GM06990 (cell line): ENCODE data around the gene TPST1.
"Not testable (repeated sequence)": the region's sequence is repeated elsewhere in the genome, so short reads cannot be mapped to it uniquely, and the experiment has no call there.

Experiments used
- DNase-seq: peaks from one replicate; pipeline ENCODE4 v3.0.0-alpha.2; 2011; ENCODE audit not compliant: insufficient read length; ENCODE audit errors: extremely low read depth
- H3K27me3 ChIP-seq: replicated peaks from 2 replicates; pipeline ENCODE4 v1.6.0; 2011; ENCODE audit warnings: low read length; ENCODE audit not compliant: control insufficient read depth, insufficient read depth
- H3K36me3 ChIP-seq: 2 replicates; pipeline ENCODE4 v1.5.1; 2011; ENCODE audit warnings: low read length; ENCODE audit not compliant: control insufficient read depth, insufficient read depth
- H3K4me3 ChIP-seq: replicated peaks from 2 replicates; pipeline ENCODE4 v1.5.1; 2011; ENCODE audit warnings: low read depth, mild to moderate bottlenecking, control low read depth, low read length
- CTCF ChIP-seq: IDR thresholded peaks from 2 replicates; pipeline ENCODE4 v1.5.1; 2011; ENCODE audit warnings: low read length, control low read depth, mild to moderate bottlenecking, inconsistent platforms; ENCODE audit not compliant: insufficient read depth, poor library complexity, severe bottlenecking

TPST1 gene

GRCh38 chr7:66396052-66396451 is 190.9 kb downstream of the TPST1 start:
- not testable (repeated sequence) for DNase-seq, H3K4me3 ChIP-seq, H3K36me3 ChIP-seq, H3K27me3 ChIP-seq

- H3K36me3 ChIP-seq, H3K27me3 ChIP-seq, DNase-seq, H3K4me3 ChIP-seq: not testable (repeated sequence)
These were observed 193.7 kb downstream of the TPST1 start for GRCh38 chr7:66398841-66399240.

- no peak overlapping the region for H3K4me3 ChIP-seq
- peaks cover 2% of the 10 kb centered on the region; the same call in 1 of the 2 replicates for H3K36me3 ChIP-seq
- no peak for TF ChIP-seq CTCF
- DNase-seq, result no peak
- H3K27me3 ChIP-seq, result no peaks in the 10 kb centered on the region
These were observed 194.4 kb downstream of the TPST1 start for GRCh38 chr7:66399566-66399965.

- no peak overlapping the region for H3K4me3 ChIP-seq
- TF ChIP-seq CTCF, result no peak
- peaks cover 2% of the 10 kb centered on the region; the same call in 1 of the 2 replicates for H3K36me3 ChIP-seq
- no peak for DNase-seq
- no peaks in the 10 kb centered on the region for H3K27me3 ChIP-seq
These were observed 195.3 kb downstream of the TPST1 start for GRCh38 chr7:66400400-66400799.

- H3K36me3 ChIP-seq, DNase-seq, H3K4me3 ChIP-seq, H3K27me3 ChIP-seq: not testable (repeated sequence)
These were observed 196.0 kb downstream of the TPST1 start for GRCh38 chr7:66401126-66401525.

GRCh38 chr7:66401932-66402331 is 196.8 kb downstream of the TPST1 start:
- H3K27me3 ChIP-seq, H3K4me3 ChIP-seq, DNase-seq, H3K36me3 ChIP-seq: not testable (repeated sequence)

GRCh38 chr7:66403564-66403963 is 198.4 kb downstream of the TPST1 start:
- DNase-seq, result no peak
- peaks cover 2% of the 10 kb centered on the region; the same call in 1 of the 2 replicates for H3K36me3 ChIP-seq
- no peak for TF ChIP-seq CTCF
- H3K4me3 ChIP-seq, result no peak overlapping the region
- H3K27me3 ChIP-seq, result no peaks in the 10 kb centered on the region

- no peaks in the 10 kb centered on the region for H3K27me3 ChIP-seq
- H3K36me3 ChIP-seq, result no peaks in the 10 kb centered on the region; the same call in 1 of the 2 replicates
- DNase-seq, result no peak
- TF ChIP-seq CTCF, result no peak
- H3K4me3 ChIP-seq, result no peak overlapping the region
These were observed 204.4 kb downstream of the TPST1 start for GRCh38 chr7:66409493-66409892.
